ENCODE data around the gene CCR1. TPM values are rescaled to one million over a fixed set of nuclear protein-coding genes. Genes with fewer than 3 reads are reported as not detected.

CCR1 gene
- total and polyA plus RNA-seq, 9 of the 15 experiments (the other 6 are each of a cell fraction or from before 2014, with no cell fraction given), result not detected

- TF ChIP-seq ZBTB11 (CRISPR knock-in tag; IDR thresholded peaks at IDR 0.05) (no peak), IRF9 (tag; IDR thresholded peaks at IDR 0.05) (peak; percentile 65; the same call in 1 of the 2 replicates), MLX (CRISPR knock-in tag; conservative IDR thresholded peaks at IDR 0.05) (no peak), ASH1L (IDR thresholded peaks at IDR 0.05; ENCODE audit: borderline replicate concordance, low read depth, partially characterized antibody) (no peak), HNRNPK (IDR thresholded peaks at IDR 0.05; ENCODE audit: low read depth, low read length, poor library complexity, severe bottlenecking) (no peak), ATF4 (CRISPR knock-in tag; IDR thresholded peaks at IDR 0.05) (0 out of 2 replicates have a peak, but pooled peaks have one; percentile 66), MEIS2 (IDR thresholded peaks at IDR 0.05; ENCODE audit: partially characterized antibody) (peak; percentile 20), CEBPG (CRISPR knock-in tag; IDR thresholded peaks at IDR 0.05) (peak; percentile 86), CEBPG (tag; conservative IDR thresholded peaks at IDR 0.05 in 1 of 2, IDR thresholded peaks at IDR 0.05 in 1 of 2) (peak; percentile 92 to 97), MTA2 (IDR thresholded peaks at IDR 0.05; ENCODE audit: low read depth) (no peak), RBM17 (IDR thresholded peaks at IDR 0.05; ENCODE audit: borderline replicate concordance, low read depth, low read length) (no peak)
- TF ChIP-seq, protein P1, sequence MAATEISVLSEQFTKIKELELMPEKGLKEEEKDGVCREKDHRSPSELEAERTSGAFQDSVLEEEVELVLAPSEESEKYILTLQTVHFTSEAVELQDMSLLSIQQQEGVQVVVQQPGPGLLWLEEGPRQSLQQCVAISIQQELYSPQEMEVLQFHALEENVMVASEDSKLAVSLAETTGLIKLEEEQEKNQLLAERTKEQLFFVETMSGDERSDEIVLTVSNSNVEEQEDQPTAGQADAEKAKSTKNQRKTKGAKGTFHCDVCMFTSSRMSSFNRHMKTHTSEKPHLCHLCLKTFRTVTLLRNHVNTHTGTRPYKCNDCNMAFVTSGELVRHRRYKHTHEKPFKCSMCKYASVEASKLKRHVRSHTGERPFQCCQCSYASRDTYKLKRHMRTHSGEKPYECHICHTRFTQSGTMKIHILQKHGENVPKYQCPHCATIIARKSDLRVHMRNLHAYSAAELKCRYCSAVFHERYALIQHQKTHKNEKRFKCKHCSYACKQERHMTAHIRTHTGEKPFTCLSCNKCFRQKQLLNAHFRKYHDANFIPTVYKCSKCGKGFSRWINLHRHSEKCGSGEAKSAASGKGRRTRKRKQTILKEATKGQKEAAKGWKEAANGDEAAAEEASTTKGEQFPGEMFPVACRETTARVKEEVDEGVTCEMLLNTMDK (IDR thresholded peaks at IDR 0.05; ENCODE audit: borderline replicate concordance, insufficient read depth, low read depth, low read length, poor library complexity, severe bottlenecking), result no peak
- TF ChIP-seq, protein P2, sequence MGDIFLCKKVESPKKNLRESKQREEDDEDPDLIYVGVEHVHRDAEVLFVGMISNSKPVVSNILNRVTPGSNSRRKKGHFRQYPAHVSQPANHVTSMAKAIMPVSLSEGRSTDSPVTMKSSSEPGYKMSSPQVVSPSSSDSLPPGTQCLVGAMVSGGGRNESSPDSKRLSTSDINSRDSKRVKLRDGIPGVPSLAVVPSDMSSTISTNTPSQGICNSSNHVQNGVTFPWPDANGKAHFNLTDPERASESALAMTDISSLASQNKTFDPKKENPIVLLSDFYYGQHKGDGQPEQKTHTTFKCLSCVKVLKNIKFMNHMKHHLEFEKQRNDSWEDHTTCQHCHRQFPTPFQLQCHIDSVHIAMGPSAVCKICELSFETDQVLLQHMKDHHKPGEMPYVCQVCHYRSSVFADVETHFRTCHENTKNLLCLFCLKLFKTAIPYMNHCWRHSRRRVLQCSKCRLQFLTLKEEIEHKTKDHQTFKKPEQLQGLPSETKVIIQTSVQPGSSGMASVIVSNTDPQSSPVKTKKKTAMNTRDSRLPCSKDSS (IDR thresholded peaks at IDR 0.05; ENCODE audit: low read depth, partially characterized antibody), result peak; percentile 49
These were observed 13.1 kb downstream of the CCR1 start (continued) for GRCh38 chr3:46194868-46195553.

All from K562 (cell line).